Uterus (tissue), 4 donors: ENCODE measurements around the gene GNG12. TPM values are rescaled to one million over a fixed set of nuclear protein-coding genes. Genes with fewer than 3 reads are reported as not detected.
A peak's percentile ranks its signal among the peaks of the same experiment; 100 is the strongest.

Source experiments
- DNase-seq, 2 donors: peaks; one replicate each; pipeline ENCODE4 v3.0.0-alpha.2; 2019 to 2020
- H3K27ac ChIP-seq, 2 donors: fragments of 200-600 bp; sonication (generic); 1 replicate in 1 of 2; 2 replicates in 1 of 2; pipeline ENCODE4 v1.5.1; 2016 to 2018
- H3K27me3 ChIP-seq, 2 donors: fragments of 200-600 bp; sonication (generic); one replicate each; pipeline ENCODE4 v1.5.1; 2018 to 2019; ENCODE audit warnings: control low read depth in 1 of 2
- H3K36me3 ChIP-seq, 2 donors: fragments of 200-600 bp; sonication (generic); one replicate each; pipeline ENCODE4 v1.5.1; 2019; ENCODE audit warnings: control low read depth in 1 of 2
- H3K4me1 ChIP-seq, 2 donors: fragments of 200-600 bp; sonication (generic); one replicate each; pipeline ENCODE4 v1.5.1; 2018 to 2019; ENCODE audit warnings: control low read depth in 1 of 2
- H3K4me3 ChIP-seq, 2 donors: fragments of 200-600 bp; sonication (generic); 1 replicate in 1 of 2; 2 replicates in 1 of 2; pipeline ENCODE4 v1.5.1; 2018 to 2019; ENCODE audit warnings: mild to moderate bottlenecking in 1 of 2
- H3K9me3 ChIP-seq, 2 donors: fragments of 200-600 bp; sonication (generic); one replicate each; pipeline ENCODE4 v1.5.1; 2019; ENCODE audit warnings: control low read depth in 1 of 2
- POLR2A ChIP-seq, 2 donors: fragments of 450-650 bp; IDR thresholded peaks; one replicate each; pipeline ENCODE4 v1.6.1; 2016; ENCODE audit warnings: antibody characterized with exemption in 2 of 2, mild to moderate bottlenecking in 1 of 2, moderate library complexity in 1 of 2
- intact Hi-C: fragments of 100-400 bp; cut with DNase I; formaldehyde crosslinking; loops from one replicate; pipeline ENCODE4 v1.15.1; 2023; ENCODE audit warnings: low total_unique reads
- total RNA-seq, 4 donors: library from RNA; depleted of rRNA in 3 of 4; stranded (reverse); fragments of >200 nt in 3 of 4; gene quantifications; one replicate each; pipeline versions ENCODE4 v1.1.0 to v1.2.4, GENCODE V29; 2014 to 2023
- TF ChIP-seq, protein P1 (sequence below), 4 experiments: fragments of 200-600 bp in 2 of 4; fragments of 450-650 bp in 2 of 4; sonication (generic) in 2 of 4; IDR thresholded peaks; one replicate each; pipeline ENCODE4 v1.5.1; 2016 to 2019; ENCODE audit warnings: antibody characterized with exemption in 4 of 4, mild to moderate bottlenecking in 2 of 4, moderate library complexity in 1 of 4
- donor health status: DM: yes; HTN: yes; CAD: no.

Gene GNG12
- total RNA-seq, 4 donors from 2014 or later, result 45.3 to 179 (median 120) TPM

DNA sequence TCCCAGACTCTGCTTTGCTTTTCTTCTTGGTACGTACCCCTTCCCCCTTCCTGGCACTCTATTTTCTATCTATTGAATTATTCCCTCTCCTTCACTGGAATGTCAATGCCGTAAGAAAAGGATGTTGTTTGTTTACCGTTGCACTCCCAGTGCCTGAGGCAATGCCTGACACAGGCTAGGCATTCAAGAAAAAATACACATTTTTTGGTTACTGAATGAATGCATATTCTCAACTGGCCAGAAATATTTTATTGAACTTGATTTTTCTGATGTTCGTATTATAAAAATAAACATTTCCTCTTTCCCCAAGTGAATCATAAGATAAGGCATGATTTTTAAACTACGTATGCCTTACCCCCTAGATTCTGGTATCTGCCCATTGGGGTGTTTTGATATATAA is 41.2 kb downstream of the GNG12 start:
- no peak for DNase-seq
- Histone ChIP-seq H3K4me1 (peaks cover 0 to 9% of the 10 kb centered on the region in 2 donors), H3K36me3 (no peaks in the 10 kb centered on the region), H3K9me3 (no peaks in the 10 kb centered on the region), H3K27ac (peak overlapping the region; percentile 50 to 53), H3K27me3 (no peaks in the 10 kb centered on the region), H3K4me3 (no peak overlapping the region)
- intact Hi-C loops, result no loop called here
- TF ChIP-seq, protein P1, sequence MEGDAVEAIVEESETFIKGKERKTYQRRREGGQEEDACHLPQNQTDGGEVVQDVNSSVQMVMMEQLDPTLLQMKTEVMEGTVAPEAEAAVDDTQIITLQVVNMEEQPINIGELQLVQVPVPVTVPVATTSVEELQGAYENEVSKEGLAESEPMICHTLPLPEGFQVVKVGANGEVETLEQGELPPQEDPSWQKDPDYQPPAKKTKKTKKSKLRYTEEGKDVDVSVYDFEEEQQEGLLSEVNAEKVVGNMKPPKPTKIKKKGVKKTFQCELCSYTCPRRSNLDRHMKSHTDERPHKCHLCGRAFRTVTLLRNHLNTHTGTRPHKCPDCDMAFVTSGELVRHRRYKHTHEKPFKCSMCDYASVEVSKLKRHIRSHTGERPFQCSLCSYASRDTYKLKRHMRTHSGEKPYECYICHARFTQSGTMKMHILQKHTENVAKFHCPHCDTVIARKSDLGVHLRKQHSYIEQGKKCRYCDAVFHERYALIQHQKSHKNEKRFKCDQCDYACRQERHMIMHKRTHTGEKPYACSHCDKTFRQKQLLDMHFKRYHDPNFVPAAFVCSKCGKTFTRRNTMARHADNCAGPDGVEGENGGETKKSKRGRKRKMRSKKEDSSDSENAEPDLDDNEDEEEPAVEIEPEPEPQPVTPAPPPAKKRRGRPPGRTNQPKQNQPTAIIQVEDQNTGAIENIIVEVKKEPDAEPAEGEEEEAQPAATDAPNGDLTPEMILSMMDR (IDR thresholded peaks at IDR 0.05), result no peak
- no peak for TF ChIP-seq POLR2A (IDR thresholded peaks at IDR 0.05)

DNA sequence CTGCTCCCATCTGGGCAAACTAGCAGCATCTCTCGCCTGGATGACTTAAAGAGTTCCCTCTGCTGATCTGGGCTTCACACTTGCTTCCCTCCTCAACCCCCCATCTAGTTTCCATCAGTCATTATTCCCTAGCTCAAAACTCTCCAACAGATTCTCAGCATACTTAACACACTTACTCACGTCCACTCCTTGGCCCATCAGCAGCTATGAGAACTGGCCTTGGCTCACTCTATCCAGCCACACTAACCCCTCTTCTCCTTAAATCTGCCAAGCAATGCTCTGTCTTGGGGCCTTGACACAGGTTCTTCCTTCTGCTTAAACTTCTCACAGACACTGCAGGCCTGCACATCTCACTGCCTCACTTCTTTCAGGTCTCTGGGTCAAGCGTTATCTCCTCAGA is 41.6 kb downstream of the GNG12 start:
- Histone ChIP-seq H3K4me3 (no peak overlapping the region), H3K36me3 (no peaks in the 10 kb centered on the region), H3K4me1 (peaks cover 0 to 9% of the 10 kb centered on the region in 2 donors), H3K27me3 (no peaks in the 10 kb centered on the region), H3K27ac (peak overlapping the region; percentile 50 to 53), H3K9me3 (no peaks in the 10 kb centered on the region)
- intact Hi-C loops, result no loop called here
- no peak for TF ChIP-seq POLR2A (IDR thresholded peaks at IDR 0.05)
- TF ChIP-seq, protein P1 (IDR thresholded peaks at IDR 0.05), result no peak
- DNase-seq, result peak; percentile 47 to 52

DNA sequence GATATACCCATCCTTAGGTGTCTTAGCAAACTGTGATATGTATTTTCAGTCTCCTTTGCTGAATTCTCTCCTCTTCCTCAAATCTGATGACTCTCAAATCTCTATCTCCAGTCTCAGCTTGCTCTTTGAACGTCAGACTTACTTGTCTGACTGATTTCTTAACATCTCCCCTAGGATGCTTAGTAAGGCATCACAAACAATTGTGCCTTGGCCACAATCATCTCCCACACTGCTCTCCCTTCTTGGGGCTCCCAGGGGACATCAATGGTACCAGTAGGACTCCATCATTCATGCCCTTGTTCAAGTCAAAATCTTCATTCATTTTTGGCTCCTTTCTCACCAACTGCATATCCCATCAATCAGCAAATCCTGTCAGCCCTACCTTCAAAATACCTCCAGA is 42.0 kb downstream of the GNG12 start:
- peak overlapping the region; percentile 50 to 53 for H3K27ac ChIP-seq
- H3K4me1 ChIP-seq, result peaks cover 0 to 9% of the 10 kb centered on the region in 2 donors
- intact Hi-C loops, result no loop called here

GRCh38 chr1:67790201-67790692 is 43.0 kb downstream of the GNG12 start:
- peaks cover 0 to 9% of the 10 kb centered on the region in 2 donors for H3K4me1 ChIP-seq
- intact Hi-C loops, result no loop called here
- DNase-seq, result no peak

More for the DNA sequence above, 42.0 kb downstream of the GNG12 start:
- TF ChIP-seq POLR2A (IDR thresholded peaks at IDR 0.05), result no peak
- TF ChIP-seq, protein P1 (IDR thresholded peaks at IDR 0.05), result no peak
- Histone ChIP-seq H3K27me3 (no peaks in the 10 kb centered on the region), H3K4me3 (no peak overlapping the region), H3K9me3 (no peaks in the 10 kb centered on the region), H3K36me3 (no peaks in the 10 kb centered on the region)
- DNase-seq, result no peak

DNA sequence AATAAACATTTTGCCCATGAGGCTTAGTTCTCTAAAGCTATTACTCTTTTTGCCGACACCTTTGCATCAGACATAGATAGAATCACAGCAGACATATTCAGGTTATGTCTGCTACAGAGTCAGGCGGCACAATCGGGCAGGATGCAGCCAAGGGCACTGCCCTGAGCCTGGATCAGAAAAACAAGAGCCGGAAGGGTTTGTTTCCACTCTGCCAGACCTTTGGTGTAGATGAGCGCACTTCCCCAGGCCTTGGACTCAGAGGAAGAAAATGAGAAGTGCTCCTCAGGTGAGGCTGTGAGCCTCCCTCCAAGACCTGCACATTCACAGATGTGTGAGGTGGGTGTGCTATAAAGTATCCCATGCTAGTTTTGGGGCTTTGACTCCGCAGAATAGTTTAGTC is 43.7 kb downstream of the GNG12 start:
- no peak for DNase-seq
- H3K27me3 ChIP-seq, result no peaks in the 10 kb centered on the region
- H3K4me1 ChIP-seq, result peaks cover 0 to 9% of the 10 kb centered on the region in 2 donors
- no peak overlapping the region for H3K4me3 ChIP-seq
- H3K9me3 ChIP-seq, result no peaks in the 10 kb centered on the region
- H3K36me3 ChIP-seq, result no peaks in the 10 kb centered on the region
- peak overlapping the region in 1 of 2 donors; percentile 13 for H3K27ac ChIP-seq
- no peak for TF ChIP-seq POLR2A (IDR thresholded peaks at IDR 0.05)
- TF ChIP-seq, protein P1 (IDR thresholded peaks at IDR 0.05), result no peak
- intact Hi-C loops, result no loop called here

More at GRCh38 chr1:67790201-67790692, 43.0 kb downstream of the GNG12 start:
- Histone ChIP-seq H3K27me3 (no peaks in the 10 kb centered on the region), H3K4me3 (no peak overlapping the region), H3K9me3 (no peaks in the 10 kb centered on the region), H3K27ac (no peak overlapping the region), H3K36me3 (no peaks in the 10 kb centered on the region)
- TF ChIP-seq, protein P1 (IDR thresholded peaks at IDR 0.05), result no peak
- no peak for TF ChIP-seq POLR2A (IDR thresholded peaks at IDR 0.05)
